IPS DF 4.7 (cell line): ENCODE measurements around the gene SLC51B.
A peak's percentile ranks its signal among the peaks of the same experiment; 100 is the strongest.
"Not testable (repeated sequence)": the region's sequence is repeated elsewhere in the genome, so short reads cannot be mapped to it uniquely, and the experiment has no call there.

Experiments used
- DNase-seq: peaks from one replicate; pipeline ENCODE4 v3.0.0-alpha.2; 2013; ENCODE audit warnings: low spot score; ENCODE audit errors: extremely low read depth

The SLC51B gene

DNA sequence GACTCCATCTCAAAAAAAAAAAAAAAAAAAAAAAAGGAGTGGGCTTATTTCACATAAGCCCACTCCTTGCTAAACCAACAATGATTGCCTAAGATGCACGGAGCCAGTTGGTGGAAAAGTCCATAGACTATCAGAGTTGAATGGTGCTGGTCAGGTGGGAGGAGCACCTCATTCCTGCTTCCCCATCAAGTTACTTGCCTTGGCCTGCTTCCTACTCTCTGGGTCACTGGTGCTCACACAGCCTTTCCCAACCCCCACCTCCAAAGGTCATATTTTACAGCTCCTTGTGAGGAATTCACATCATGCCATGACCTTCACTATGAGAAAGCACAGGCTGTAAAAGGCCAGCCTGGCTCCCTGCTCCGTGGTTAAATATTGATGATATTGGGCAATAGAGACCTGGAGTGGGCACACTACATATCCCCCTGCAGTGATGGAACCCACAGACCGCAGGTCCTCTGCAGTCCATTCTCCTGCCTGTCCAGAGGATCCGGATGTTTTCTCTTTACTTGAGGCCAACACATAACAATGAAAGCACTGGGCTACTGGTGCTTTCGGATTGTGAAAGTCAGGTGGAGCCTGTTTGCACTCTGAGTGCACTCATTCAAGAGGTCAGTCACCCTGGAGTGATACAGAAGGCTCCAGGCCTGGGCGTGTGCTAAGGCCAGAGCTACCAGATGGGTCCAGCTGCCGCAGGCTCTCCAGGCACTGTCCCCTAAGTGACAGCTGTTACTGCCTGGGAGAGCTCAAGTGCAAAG is at the start of gene SLC51B:
SLC51B (plus strand) TSS at position 664 of the 758 bp plus-strand sequence. CDS start 4,618 bp downstream, outside the sequence.
- no peak for DNase-seq

DNA sequence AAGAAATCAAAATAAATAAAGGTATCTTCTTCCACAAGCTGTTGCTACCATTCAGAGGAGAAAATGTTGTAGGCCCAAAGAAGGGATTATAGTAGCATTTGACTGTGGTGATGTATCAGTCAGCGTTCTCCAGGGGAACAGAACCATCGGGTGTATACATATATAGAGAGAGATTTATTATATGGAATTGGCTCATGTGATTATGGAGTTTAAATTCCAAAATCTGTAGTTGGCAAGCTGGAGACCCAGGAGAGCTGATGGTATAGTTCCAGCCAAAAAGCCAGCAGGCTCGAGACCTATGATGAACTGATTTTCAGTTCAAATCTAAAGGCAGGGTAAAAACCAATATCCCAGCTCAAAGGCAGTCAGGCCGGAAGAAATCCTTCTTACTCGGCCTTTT is 48.1 kb upstream of the SLC51B start:
- no peak for DNase-seq

DNA sequence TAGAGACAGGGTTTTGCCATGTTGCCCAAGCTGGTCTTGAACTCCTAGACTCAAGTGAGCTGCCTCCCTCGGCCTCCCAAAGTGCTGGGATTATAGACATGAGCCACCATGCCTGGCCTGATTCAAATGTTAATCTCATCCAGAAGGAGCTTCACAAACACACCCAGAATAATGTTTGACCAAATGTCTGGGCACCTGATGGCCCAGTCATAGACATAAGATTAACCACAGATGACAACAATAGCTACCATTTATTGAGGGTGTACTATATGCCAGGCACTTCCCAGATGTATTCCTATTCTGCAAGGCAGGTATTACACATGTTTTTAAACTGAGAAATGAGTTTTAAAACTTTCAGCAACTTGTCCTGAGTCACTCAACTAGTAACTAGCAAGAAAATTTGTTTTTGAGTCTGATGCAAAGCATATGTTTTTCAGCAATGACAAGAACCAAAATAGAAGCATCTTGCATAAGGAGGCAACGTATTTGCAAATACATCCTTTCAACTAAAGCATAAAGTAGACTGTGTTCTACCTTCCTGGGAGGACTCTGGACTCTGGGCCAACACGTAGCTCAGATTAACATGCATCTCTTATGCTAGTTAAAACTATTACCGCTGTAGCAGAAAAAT is 47.3 kb upstream of the SLC51B start:
- no peak for DNase-seq

DNA sequence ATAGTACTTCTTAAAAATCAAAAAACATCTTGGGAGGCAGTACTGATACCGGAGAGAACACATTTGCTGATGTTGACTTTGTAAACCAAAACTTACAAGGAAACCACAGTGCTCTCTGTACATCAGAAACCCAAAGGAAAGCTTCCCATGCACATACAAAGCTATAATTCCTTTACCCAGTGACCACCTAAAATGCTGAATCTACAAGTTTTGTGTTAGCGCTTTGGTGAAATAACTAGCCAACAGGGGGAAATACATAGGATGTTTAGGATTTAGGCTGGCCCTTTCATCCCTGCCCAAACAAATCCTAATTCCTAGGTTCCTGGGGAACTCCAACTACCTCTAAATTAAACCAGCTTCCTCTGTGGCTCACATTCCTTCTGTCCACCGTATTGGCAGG is 40.2 kb upstream of the SLC51B start:
- no peak for DNase-seq

DNA sequence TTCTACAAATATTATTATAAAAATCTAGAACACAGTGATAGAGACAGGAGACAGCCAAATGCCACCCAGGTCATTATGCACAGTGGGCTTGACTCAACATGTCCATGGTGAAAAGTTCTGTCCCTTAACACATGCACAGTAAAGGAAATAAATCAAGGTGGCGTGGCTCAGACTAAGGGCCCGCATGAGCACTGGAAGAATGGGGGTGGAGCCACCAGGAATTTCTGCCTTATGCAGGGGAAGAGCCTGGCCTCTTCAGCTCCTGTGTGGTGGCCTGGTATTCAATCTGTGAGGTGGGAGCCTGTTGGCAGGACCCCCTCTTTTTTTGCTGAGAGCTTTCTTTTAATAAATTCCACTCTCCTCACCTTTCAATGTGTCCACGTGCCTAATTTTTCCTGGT is 38.3 kb upstream of the SLC51B start:
- no peak for DNase-seq

DNA sequence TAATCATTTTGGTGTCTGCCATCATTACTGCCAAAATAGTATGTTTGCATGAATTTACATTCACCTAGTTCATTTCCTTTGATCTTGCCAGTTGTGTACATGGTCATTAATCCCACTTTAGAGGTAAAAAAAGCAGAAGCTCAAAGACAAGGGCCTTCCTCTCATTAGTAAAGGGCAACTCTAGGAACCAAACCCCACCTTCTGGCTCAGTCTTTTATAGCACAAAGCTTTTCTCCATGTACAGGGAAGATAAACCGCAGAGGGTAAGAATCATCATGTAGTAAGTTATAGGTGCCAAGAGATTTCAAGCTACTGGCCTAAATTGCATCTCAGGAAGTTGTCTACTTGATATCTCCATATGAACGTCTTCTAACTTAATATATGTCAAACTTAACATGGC is 36.2 kb upstream of the SLC51B start:
- DNase-seq = no peak

DNA sequence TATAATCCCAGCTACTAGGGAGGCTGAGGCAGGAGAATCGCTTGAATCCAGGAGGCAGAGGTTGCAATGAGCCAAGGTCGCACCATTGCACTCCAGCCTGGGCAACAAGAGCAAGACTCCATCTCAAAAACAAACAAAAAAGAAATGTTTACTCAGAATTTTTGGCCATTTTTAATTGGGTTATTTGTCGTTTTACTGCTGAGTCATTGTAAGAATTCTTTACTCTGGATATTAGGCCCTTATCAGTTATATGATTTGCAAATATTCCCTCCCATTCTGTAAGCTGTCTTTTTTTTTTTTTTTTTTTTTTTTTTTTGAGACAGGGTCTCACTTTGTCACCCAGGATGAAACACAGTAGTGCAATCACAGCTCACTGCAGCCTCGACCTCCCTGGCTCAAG is 34.0 kb upstream of the SLC51B start:
- DNase-seq = not testable (repeated sequence)

DNA sequence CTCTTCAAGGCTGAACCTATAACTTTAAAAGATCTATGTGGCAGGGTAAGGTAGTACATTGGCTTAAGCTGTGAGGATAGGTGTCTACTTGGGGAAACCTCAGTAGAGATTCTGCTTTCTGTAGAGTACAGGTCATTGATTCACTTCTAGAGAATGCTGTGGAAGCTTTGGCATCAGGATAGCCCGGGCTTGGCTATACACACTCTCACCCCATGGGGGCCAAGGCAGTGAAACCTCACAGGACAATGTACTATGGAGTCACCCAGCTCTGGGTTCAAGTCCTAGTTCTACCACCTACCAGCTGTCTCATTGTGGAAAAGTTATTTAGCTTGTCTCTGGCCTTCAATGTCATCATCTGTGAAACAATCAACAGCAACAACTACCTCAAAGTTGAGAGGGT is 24.8 kb upstream of the SLC51B start:
- DNase-seq = no peak

DNA sequence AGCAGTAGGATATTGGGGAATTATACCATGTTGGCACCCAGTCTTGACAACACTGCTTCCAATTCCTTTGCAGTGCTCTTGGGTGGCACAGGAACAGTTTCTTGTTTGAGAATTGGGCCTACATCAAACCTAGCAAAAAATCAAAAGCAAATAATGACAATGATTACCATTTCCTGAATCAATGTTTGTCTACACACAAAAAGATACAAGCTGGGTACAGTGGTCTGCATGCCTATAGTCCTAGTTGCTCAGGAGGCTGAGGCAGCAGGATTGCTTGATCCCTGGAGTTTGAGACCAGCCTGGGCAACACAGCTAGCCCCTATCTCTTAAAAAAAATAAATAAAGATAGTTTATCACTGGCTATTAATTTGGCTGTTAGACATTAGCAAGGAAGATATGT is 23.7 kb upstream of the SLC51B start:
- no peak for DNase-seq

DNA sequence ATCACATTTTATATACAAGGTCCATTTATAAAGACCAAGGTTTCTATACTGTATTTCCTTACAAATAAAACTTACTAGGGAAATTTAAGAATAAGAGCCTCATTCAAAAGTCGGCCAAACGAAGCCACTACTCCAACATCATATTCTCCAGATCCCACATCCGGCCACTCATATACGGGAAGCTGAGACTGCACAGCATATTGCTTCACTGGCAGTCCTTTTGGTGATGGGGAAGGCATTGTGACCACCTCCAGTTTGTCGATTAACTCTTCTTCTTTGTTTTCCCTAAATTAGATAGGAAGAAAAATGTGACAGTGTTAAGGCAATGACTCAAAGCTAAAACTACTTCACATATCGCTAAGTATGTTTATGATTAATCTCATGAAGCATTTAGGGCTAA is 18.4 kb upstream of the SLC51B start:
- no peak for DNase-seq

DNA sequence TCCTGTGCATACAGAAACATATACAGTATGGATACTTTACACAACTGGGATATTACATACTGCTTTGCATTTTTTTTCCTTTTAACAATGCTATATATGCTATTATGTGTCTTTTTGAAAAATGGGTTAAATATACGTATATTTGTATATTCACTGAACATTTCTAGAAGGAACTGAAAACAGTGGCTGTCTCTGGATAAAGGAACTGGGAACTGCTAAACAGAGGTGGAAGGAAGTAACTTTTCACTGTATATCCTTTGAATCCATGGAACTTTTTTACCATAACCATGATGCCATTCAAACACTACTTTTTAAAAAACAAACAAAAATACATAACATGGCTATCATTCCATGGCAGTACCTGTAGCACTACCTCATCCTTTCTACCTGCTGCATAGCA is 17.6 kb upstream of the SLC51B start:
- DNase-seq = no peak

DNA sequence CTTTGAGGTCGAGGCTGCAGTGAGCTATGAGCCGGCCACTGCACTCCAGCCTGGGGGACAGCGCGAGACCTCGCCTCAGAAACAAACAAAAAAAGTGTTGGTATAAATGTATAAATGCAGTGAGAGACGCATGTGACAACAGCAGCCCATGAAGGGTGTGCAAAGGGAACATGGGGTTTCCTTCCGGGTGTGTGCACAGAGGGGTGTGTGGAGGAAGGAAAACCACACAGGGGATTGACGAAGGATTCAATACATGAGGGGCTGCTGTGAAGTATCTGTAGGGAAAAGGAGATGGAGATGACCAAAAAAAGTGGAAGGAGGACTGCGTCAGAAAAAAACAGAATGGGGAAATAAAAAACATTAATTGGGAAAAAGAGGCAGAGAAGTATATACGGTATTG is 16.8 kb upstream of the SLC51B start:
- DNase-seq = no peak

DNA sequence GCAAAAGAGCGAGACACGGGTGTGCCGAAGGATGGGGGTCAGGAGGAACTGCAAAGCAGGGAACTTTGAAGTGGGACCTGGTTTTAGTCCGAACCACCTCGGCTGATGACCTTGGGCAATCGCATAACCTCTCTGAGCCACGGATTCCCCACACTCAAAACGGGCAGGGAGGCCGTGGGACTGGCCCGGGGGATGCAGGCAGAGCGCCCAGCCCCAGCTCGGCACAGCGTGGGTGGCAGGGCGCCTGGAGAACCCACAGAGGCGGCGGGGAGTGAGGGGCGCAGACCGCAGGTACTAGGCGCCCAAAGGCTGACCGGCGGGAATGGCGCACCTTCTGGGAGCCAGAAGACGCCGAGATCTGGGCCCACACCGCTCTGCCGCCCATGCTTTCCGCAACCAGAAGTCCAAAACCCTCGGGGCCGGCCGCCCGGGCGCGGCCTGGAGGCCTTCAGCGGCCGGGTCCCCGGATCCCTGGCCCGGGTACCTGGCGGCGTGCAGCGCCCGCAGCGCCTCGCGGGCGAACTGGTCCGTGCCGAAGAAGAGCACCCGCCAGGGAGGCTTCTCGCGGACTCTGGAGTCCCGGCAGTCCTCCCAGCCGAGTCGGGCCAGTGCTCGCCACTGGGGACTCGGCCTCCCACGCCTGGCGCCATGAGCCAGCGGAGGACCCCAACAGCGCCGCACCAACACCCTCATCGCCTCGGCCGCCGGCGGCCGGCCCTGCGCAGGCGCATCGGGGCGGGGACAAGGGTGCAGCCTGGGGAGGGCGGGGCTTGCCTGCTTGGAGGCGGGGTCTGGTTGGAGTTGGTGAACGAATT is 16.1 kb upstream of the SLC51B start, which contains the start of gene MTFMT:
MTFMT (minus strand) TSS at position 719 of the 815 bp plus-strand sequence; CDS start at position 693, 26 bp downstream.
- DNase-seq = no peak

DNA sequence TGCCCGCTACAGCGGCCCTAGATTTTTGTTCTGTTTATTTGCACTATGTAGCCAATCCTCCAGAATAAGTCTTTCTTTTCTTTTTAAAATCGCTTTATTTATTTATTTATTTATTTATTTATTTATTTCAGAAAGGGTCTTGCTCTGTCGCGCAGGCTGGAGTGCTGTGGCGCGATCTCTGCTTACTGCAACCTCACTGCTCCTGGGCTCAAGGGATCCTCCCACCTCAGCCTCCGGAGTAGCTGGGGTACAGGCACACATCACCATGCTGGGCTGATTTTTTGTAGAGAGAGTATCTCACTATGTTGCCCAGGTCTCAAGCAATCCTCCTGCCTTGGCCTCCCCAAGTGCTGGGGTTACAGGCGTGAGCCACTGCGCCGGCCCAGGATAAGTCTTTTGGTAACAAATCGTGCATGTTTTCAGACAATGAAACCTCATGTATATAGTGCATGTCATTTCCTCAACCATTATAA is 15.4 kb upstream of the SLC51B start:
- no peak for DNase-seq

DNA sequence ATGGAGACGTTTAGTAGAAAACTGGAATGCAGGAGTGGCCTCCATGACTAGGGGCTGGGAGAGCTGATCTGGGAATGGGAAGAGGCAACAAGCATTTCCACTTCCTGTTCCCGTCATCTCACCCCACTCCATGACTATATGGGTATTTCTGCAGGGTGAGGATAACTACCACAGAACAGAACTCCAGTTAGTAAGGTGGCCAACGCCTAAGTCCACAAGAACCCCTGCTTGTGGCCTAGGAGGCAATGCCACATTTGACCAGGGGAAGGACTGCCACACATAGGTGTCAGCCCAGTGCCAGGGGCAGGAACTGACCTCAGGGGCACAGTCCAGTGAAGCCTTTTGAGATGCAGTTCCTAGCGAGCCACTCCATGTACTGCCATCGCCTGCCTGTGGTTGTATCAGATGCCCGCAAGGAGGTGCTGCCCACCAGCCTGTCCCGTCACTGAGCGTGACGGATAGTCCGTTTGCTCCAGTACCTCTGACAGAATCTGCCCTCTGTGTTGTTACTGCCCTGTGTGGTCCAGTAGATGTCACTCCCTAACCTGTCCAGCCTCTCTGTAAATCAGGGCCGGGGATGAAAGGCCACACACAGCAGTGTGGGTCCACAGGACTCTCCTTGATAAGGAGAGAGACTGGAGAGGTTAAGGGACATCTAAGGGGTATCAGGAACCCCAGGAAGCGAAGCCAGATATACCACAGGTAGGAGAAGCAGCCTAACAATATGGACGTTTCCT is 12.2 kb upstream of the SLC51B start:
- DNase-seq = peak; percentile 66

DNA sequence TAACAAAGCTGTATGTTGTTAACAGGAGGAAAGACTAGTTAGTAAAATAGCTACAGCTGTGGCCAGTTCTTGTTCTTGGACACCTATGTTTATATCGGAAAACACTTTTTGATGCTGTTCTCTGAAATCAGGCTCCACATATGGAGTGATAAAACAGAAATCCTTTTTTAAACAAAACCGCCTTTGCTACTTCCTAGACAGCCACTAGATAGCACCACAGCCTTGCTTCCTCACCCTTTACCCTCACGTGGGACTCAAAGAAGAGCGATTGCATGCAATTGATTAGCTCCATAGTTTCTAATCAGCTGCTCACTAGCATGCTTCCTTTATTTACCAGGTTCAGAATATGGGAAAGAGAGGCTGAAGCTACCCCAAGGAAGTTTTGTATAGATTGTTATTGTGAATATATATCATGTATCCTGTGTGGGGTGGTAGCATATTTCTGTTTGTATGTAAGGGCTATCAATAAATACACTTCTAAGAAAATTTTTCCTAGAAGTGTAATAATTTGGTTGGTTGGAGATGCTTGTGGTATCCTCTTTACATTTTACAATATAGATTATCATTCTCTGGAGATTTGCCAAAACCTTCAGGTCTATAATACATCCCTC is 11.4 kb upstream of the SLC51B start:
- no peak for DNase-seq

DNA sequence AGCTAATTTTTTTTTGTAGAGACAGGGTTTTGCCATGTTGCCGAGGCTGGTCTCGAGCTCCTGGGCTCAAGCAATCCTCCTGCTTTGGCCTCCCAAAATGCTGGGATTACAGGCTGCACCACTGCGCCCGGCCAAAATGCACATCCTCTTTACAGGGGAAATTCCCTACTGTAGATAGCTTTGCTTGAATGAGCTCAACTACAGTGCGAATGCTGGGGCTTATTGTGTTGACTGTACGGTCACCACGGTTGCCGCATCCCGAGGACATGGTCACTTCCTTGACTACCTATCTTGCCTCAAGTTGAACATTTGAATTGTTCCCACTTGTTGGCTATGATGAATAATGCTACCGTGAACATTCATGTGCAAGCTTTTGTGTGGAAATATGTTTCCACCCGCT is 10.5 kb upstream of the SLC51B start:
- no peak for DNase-seq

DNA sequence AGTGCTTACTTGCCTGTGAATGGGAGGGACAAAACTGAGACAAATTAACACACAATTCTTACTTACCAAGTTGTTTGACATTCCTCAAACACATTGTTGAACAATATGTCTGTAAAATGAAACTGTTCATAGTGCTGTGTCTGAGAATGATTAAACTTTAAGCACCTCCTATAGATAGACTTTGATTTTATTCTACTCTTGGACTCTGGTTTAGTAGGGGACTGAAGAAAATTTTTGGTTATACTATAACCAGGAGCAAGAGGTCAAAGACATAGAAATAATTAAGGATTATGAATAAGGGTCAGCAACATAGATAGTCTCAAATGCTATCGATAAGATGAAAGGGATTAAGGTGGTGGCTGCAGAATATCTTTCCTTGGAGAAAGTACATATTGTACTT is 7.9 kb upstream of the SLC51B start:
- no peak for DNase-seq

DNA sequence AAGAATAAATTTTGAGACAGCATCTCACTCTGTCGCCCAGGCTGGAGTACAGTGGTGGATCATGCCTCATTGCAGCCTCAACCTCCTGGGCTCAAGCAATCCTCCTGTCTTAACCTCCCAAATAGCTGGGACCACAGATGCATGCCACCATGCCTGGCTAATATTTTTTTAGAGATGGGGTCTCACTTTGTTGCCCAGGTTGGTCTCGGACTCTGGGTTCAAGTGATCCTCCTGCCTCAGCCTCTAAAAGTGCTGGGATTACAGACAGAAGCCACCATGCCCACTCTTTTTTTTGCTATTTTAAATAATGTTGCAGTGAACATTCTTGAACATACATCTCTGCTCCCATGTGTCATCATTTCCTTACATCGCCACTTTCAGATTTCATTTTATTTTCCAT is 6.8 kb upstream of the SLC51B start:
- DNase-seq = no peak

DNA sequence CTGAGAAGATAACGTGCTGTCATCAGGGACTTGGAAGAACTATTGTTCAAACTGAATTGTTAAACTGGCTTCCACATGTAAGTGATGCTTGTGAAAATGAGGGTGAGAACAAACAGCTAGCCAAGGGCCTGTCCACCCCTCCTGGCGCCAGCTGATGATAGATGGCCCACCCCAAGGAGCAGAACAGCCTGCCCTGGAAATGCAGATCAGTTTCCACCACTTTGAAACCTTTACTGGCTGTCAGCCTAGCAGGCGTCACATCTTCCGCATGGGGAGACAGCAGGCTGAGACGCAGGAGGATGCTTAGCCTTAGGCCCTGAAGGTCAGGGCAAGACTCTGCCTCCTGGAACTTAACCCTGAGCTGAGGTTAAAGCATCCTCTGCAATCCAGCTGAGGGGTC is 6.4 kb upstream of the SLC51B start:
- no peak for DNase-seq

DNA sequence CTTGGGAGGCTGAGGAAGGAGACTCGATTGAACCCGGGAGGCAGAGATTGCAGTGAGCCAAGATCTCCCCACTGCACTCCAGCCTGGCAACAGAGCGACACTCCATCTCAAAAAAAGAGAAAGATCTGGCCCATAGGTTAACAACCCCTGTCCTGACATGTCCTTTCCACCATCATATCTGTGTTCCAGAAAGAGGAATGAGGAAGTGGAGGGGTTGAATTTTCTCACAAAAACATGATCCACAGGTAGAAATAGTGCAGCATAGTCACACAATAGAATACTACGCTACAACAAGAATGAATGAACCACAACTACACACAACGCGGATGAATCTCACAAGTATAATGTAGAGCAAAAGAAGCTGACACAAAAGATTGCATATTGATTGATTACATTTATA is 4.7 kb upstream of the SLC51B start:
- DNase-seq = no peak
